Tibial artery (tissue), 4 donors: ENCODE measurements around the gene SLC35E1.

Source experiments
- DNase-seq, 2 donors: peaks; one replicate each; pipeline ENCODE4 v3.0.0-alpha.2; 2019
- H3K27ac ChIP-seq, 2 donors: fragments of 200-600 bp; sonication (generic) in 1 of 2; 1 replicate in 1 of 2; 2 replicates in 1 of 2; pipeline ENCODE4 v1.5.1; 2018 to 2019; ENCODE audit warnings: mild to moderate bottlenecking in 1 of 2
- H3K27me3 ChIP-seq, 2 donors: fragments of 200-600 bp; sonication (generic) in 1 of 2; one replicate each; pipeline versions ENCODE4 v1.5.1 to v1.6.0; 2016 to 2019
- H3K36me3 ChIP-seq, 3 donors: fragments of 200-600 bp; sonication (generic) in 2 of 3; one replicate each; pipeline ENCODE4 v1.5.1; 2016 to 2019; ENCODE audit warnings: mild to moderate bottlenecking in 2 of 3
- H3K4me1 ChIP-seq, 4 donors: fragments of 200-600 bp; sonication (generic) in 2 of 4; 1 replicate in 3 of 4; 2 replicates in 1 of 4; pipeline ENCODE4 v1.5.1; 2016 to 2019
- H3K4me3 ChIP-seq, 2 donors: fragments of 200-600 bp; sonication (generic) in 1 of 2; 1 replicate in 1 of 2; 2 replicates in 1 of 2; pipeline ENCODE4 v1.5.1; 2018 to 2019; ENCODE audit warnings: mild to moderate bottlenecking in 2 of 2
- H3K9me3 ChIP-seq, 3 donors: fragments of 200-600 bp; sonication (generic) in 1 of 3; one replicate each; pipeline ENCODE4 v1.5.1; 2016 to 2019
- CTCF ChIP-seq, 2 experiments: fragments of 200-600 bp in 1 of 2; fragments of 450-650 bp in 1 of 2; IDR thresholded peaks; one replicate each; pipeline ENCODE4 v1.5.1; 2017 to 2019; ENCODE audit warnings: antibody characterized with exemption in 2 of 2, mild to moderate bottlenecking in 1 of 2, moderate library complexity in 1 of 2
- intact Hi-C: fragments of 100-400 bp; cut with DNase I; formaldehyde crosslinking; loops from one replicate; pipeline ENCODE4 v1.15.0; 2023; ENCODE audit warnings: low total_unique reads

The SLC35E1 gene

DNA sequence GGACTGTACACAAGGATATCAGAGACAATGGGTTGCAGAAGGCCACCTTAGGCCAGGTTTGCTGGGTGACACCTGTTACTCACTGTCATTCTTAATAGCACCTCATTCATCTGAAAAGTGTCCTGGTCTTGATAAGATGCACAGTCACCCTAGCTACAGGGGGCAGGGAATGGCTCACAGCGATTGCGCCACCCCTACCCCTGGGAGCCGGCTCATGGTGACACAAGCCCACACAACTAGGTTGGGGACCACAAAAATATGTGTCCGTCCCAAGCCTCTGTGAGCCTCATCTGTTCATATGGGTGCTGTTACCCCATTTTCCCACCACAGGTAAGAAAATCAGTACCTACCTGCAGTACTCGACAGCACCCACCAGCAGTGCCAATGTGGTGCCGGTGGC, 32.4 kb upstream of the SLC35E1 start:
- DNase-seq = no peak
- no peak for TF ChIP-seq CTCF (IDR thresholded peaks at IDR 0.05)
- H3K4me3 ChIP-seq = no peak overlapping the region
- H3K36me3 ChIP-seq = no peaks in the 10 kb centered on the region
- no peaks in the 10 kb centered on the region for H3K9me3 ChIP-seq
- intact Hi-C loops = no loop called here
- no peak overlapping the region for H3K27ac ChIP-seq
- H3K27me3 ChIP-seq = no peaks in the 10 kb centered on the region
- H3K4me1 ChIP-seq = peaks cover 0 to 56% (median 33%) of the 10 kb centered on the region in 4 donors

- Histone ChIP-seq H3K27me3 (no peaks in the 10 kb centered on the region), H3K36me3 (no peaks in the 10 kb centered on the region), H3K4me1 (peaks cover 0 to 62% (median 31%) of the 10 kb centered on the region in 4 donors), H3K27ac (no peak overlapping the region), H3K4me3 (no peak overlapping the region), H3K9me3 (no peaks in the 10 kb centered on the region)
- DNase-seq = no peak
- intact Hi-C loops = no loop called here
- TF ChIP-seq CTCF (IDR thresholded peaks at IDR 0.05) = no peak
These were observed 30.9 kb upstream of the SLC35E1 start for GRCh38 chr19:16603090-16603489.

- peaks cover 0 to 54% (median 23%) of the 10 kb centered on the region in 4 donors for H3K4me1 ChIP-seq
- DNase-seq = no peak
- intact Hi-C loops = no loop called here
These were observed 29.3 kb upstream of the SLC35E1 start for GRCh38 chr19:16601378-16602052.

GRCh38 chr19:16600824-16601223, 28.6 kb upstream of the SLC35E1 start:
- Histone ChIP-seq H3K9me3 (no peaks in the 10 kb centered on the region), H3K36me3 (no peaks in the 10 kb centered on the region), H3K4me3 (no peak overlapping the region), H3K4me1 (peaks cover 0 to 52% (median 19%) of the 10 kb centered on the region in 4 donors), H3K27me3 (no peaks in the 10 kb centered on the region), H3K27ac (no peak overlapping the region)
- no peak for TF ChIP-seq CTCF (IDR thresholded peaks at IDR 0.05)
- no peak for DNase-seq
- intact Hi-C loops = no loop called here

More at GRCh38 chr19:16601378-16602052, 29.3 kb upstream of the SLC35E1 start:
- Histone ChIP-seq H3K27me3 (no peaks in the 10 kb centered on the region), H3K36me3 (no peaks in the 10 kb centered on the region), H3K27ac (no peak overlapping the region), H3K4me3 (no peak overlapping the region), H3K9me3 (no peaks in the 10 kb centered on the region)
- no peak for TF ChIP-seq CTCF (IDR thresholded peaks at IDR 0.05)

DNA sequence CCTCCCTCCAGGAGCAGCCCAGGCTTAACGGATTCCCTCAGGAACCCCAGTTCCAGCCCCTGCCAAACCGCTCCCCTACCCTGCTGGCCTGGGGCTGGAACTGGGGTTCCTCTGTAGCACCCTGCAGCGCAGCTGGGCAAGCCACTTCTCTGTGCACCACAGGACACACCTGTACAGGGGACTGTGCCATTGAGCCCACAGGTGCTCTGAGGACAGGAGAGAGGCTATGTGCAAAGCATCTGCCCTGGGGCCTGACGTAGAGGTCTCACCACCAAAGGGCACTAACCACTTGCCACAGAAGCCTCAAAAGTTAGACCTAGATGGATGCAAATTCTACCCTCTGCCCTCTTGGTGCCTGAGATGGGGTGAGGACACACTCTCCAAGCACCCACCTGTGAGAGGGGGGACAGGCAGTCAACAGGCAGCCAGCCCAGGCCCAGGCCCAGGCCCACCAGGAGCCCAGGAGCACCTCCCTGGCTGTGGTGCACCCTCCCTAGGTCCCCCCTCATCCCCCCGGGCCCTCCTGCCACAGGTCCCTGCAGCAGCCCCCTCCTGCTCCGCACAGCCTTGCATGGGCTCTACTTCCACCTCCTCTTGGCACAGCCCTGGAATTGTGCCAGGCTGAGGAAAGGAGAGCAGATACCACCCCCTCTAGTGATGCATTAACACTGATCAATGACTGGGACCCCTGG, 27.6 kb upstream of the SLC35E1 start:
- intact Hi-C loops = no loop called here
- H3K4me1 ChIP-seq = peaks cover 0 to 46% (median 19%) of the 10 kb centered on the region in 4 donors
- no peak for DNase-seq
- no peaks in the 10 kb centered on the region for H3K36me3 ChIP-seq
- no peak overlapping the region for H3K4me3 ChIP-seq
- no peak overlapping the region for H3K27ac ChIP-seq
- H3K27me3 ChIP-seq = no peaks in the 10 kb centered on the region
- H3K9me3 ChIP-seq = no peaks in the 10 kb centered on the region
- TF ChIP-seq CTCF (IDR thresholded peaks at IDR 0.05) = no peak
